Measurements from ENCODE around the gene LRRC55. TPM values are rescaled to one million over a fixed set of nuclear protein-coding genes. Genes with fewer than 3 reads are reported as not detected.

LRRC55 gene
- total RNA-seq, 1 experiment from 2014 or later = 0.79 TPM

GRCh38 chr11:57223601-57224000 is 41.8 kb downstream of the LRRC55 start:
- H3K36me3 Mint-ChIP-seq = no peaks in the 10 kb centered on the region
- ChIA-PET POLR2A (no interaction called here), CTCF (no interaction called here)
- TF ChIP-seq ELF4 (CRISPR knock-in tag; IDR thresholded peaks at IDR 0.05; ENCODE audit: low read depth) (no peak), ATF2 (CRISPR knock-in tag; IDR thresholded peaks at IDR 0.05; ENCODE audit: borderline replicate concordance, low read depth) (no peak), ZNF121 (CRISPR knock-in tag; IDR thresholded peaks at IDR 0.05) (no peak), ESRRA (CRISPR knock-in tag; IDR thresholded peaks at IDR 0.05; ENCODE audit: borderline replicate concordance) (no peak), ZNF396 (CRISPR knock-in tag; IDR thresholded peaks at IDR 0.05; ENCODE audit: borderline replicate concordance) (no peak), CTCF (IDR thresholded peaks at IDR 0.05) (no peak), FOXK1 (CRISPR knock-in tag; IDR thresholded peaks at IDR 0.05) (no peak), CBFB (CRISPR knock-in tag; IDR thresholded peaks at IDR 0.05; ENCODE audit: low read depth) (no peak), ETV6 (CRISPR knock-in tag; IDR thresholded peaks at IDR 0.05) (no peak), JAZF1 (CRISPR knock-in tag; IDR thresholded peaks at IDR 0.05) (no peak)
- TF ChIP-seq, protein P1, sequence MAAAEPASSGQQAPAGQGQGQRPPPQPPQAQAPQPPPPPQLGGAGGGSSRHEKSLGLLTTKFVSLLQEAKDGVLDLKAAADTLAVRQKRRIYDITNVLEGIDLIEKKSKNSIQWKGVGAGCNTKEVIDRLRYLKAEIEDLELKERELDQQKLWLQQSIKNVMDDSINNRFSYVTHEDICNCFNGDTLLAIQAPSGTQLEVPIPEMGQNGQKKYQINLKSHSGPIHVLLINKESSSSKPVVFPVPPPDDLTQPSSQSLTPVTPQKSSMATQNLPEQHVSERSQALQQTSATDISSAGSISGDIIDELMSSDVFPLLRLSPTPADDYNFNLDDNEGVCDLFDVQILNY (CRISPR knock-in tag; IDR thresholded peaks at IDR 0.05) = no peak
- TF ChIP-seq, protein P2, sequence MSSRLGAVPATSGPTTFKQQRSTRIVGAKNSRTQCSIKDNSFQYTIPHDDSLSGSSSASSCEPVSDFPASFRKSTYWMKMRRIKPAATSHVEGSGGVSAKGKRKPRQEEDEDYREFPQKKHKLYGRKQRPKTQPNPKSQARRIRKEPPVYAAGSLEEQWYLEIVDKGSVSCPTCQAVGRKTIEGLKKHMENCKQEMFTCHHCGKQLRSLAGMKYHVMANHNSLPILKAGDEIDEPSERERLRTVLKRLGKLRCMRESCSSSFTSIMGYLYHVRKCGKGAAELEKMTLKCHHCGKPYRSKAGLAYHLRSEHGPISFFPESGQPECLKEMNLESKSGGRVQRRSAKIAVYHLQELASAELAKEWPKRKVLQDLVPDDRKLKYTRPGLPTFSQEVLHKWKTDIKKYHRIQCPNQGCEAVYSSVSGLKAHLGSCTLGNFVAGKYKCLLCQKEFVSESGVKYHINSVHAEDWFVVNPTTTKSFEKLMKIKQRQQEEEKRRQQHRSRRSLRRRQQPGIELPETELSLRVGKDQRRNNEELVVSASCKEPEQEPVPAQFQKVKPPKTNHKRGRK (CRISPR knock-in tag; IDR thresholded peaks at IDR 0.05; ENCODE audit: borderline replicate concordance) = no peak
- ATAC-seq (no peak), DNase-seq (ENCODE audit: low spot score) (no peak)
- H3K9me3 Mint-ChIP-seq = peaks cover 6% of the 10 kb centered on the region
- no peaks in the 10 kb centered on the region; the same call in 1 of the 2 replicates for H3K27me3 Mint-ChIP-seq (ENCODE audit: low read depth)
- H3K27ac Mint-ChIP-seq = no peak overlapping the region
- no peak overlapping the region for H3K4me3 Mint-ChIP-seq
- peaks cover 1% of the 10 kb centered on the region for H3K4me1 Mint-ChIP-seq

DNA sequence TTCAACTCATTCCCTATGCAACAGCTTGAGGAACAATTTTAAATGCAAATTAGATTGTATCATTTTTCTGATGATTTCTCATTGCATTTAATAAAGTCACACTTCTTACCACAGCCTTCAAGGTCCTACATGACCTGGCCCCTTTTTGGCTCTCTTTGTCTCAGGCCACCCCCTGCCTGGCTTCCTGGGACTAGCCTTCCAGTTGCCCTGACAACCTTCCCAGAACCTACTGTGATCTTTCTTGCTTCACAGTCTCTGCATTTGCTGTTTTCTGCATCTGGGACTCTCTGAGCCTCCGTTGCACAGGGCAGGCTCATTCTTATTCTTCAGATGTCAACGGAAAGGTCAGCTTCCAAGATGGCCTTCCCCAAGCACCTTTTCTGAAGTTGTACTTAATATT is 42.4 kb downstream of the LRRC55 start:
- TF ChIP-seq, protein P3, sequence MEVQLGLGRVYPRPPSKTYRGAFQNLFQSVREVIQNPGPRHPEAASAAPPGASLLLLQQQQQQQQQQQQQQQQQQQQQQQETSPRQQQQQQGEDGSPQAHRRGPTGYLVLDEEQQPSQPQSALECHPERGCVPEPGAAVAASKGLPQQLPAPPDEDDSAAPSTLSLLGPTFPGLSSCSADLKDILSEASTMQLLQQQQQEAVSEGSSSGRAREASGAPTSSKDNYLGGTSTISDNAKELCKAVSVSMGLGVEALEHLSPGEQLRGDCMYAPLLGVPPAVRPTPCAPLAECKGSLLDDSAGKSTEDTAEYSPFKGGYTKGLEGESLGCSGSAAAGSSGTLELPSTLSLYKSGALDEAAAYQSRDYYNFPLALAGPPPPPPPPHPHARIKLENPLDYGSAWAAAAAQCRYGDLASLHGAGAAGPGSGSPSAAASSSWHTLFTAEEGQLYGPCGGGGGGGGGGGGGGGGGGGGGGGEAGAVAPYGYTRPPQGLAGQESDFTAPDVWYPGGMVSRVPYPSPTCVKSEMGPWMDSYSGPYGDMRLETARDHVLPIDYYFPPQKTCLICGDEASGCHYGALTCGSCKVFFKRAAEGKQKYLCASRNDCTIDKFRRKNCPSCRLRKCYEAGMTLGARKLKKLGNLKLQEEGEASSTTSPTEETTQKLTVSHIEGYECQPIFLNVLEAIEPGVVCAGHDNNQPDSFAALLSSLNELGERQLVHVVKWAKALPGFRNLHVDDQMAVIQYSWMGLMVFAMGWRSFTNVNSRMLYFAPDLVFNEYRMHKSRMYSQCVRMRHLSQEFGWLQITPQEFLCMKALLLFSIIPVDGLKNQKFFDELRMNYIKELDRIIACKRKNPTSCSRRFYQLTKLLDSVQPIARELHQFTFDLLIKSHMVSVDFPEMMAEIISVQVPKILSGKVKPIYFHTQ (CRISPR knock-in tag; IDR thresholded peaks at IDR 0.05) = no peak
- no peak for TF ChIP-seq MLX (CRISPR knock-in tag; IDR thresholded peaks at IDR 0.05)
- no peak for ATAC-seq
- Mint-ChIP-seq H3K27me3 (ENCODE audit: low read depth) (no peaks in the 10 kb centered on the region; the same call in 1 of the 2 replicates), H3K27ac (no peak overlapping the region), H3K4me3 (no peak overlapping the region), H3K4me1 (peaks cover 4% of the 10 kb centered on the region), H3K36me3 (no peaks in the 10 kb centered on the region), H3K9me3 (peaks cover 6% of the 10 kb centered on the region)
- POLR2A ChIA-PET = interaction anchor here (0.5 kb wide), 1 partner anchor 38 kb away, joined by 3 read pairs; no protein-coding TSS in a partner anchor
- CTCF ChIA-PET = interaction anchor here (0.8 kb wide), 1 partner anchor 15 kb away, joined by 3 read pairs; no protein-coding TSS in a partner anchor
- DNase-seq (ENCODE audit: low spot score) = no peak

Measured in WTC11 (cell line).